Nephron (organoid): ENCODE results near the gene PAGE2.
"Not testable (repeated sequence)": the region's sequence is repeated elsewhere in the genome, so short reads cannot be mapped to it uniquely, and the experiment has no call there.

ENCODE experiments used
- H3K27ac Mint-ChIP-seq, 3 experiments: 2 replicates each; pipeline ENCODE4 v1.8.0; 2020; ENCODE audit warnings: mixed read lengths in 3 of 3, mild to moderate bottlenecking in 2 of 3, moderate library complexity in 1 of 3
- H3K27me3 Mint-ChIP-seq: 2 replicates; pipeline ENCODE4 v1.8.0; 2021; ENCODE audit warnings: low read depth, mild to moderate bottlenecking, moderate library complexity, mixed read lengths
- H3K36me3 Mint-ChIP-seq: 2 replicates; pipeline ENCODE4 v1.8.0; 2020; ENCODE audit warnings: low read depth, mixed read lengths
- H3K4me1 Mint-ChIP-seq: 2 replicates; pipeline ENCODE4 v1.8.0; 2020; ENCODE audit warnings: mixed read lengths
- H3K4me3 Mint-ChIP-seq, 3 experiments: 2 replicates each; pipeline ENCODE4 v1.8.0; 2020; ENCODE audit warnings: mild to moderate bottlenecking in 3 of 3, mixed read lengths in 3 of 3, moderate library complexity in 2 of 3
- H3K9me3 Mint-ChIP-seq: 2 replicates; pipeline ENCODE4 v1.8.0; 2020; ENCODE audit warnings: mixed read lengths
- CTCF ChIP-seq, 3 experiments: fragments of 200-600 bp; sonication (generic); IDR thresholded peaks; one replicate each; pipeline ENCODE4 v1.5.0; 2021; ENCODE audit warnings: antibody characterized with exemption in 3 of 3; ENCODE audit not compliant: unreplicated experiment in 3 of 3

Gene PAGE2

GRCh38 chrX:55107911-55108310, 19.1 kb downstream of the PAGE2 start:
- Mint-ChIP-seq H3K4me1 (no peaks in the 10 kb centered on the region), H3K27ac (no peak overlapping the region), H3K4me3 (no peak overlapping the region), H3K27me3 (no peaks in the 10 kb centered on the region), H3K9me3 (peaks cover 4% of the 10 kb centered on the region), H3K36me3 (no peaks in the 10 kb centered on the region)
- no peak for TF ChIP-seq CTCF (IDR thresholded peaks at IDR 0.05; ENCODE audit: unreplicated experiment in 3 of 3)

- H3K27ac Mint-ChIP-seq = peak overlapping the region in 1 of 3 experiments; percentile 37
- no peaks in the 10 kb centered on the region for H3K36me3 Mint-ChIP-seq
- no peaks in the 10 kb centered on the region for H3K4me1 Mint-ChIP-seq
- peaks cover 4% of the 10 kb centered on the region for H3K9me3 Mint-ChIP-seq
- no peak overlapping the region for H3K4me3 Mint-ChIP-seq
- H3K27me3 Mint-ChIP-seq = no peaks in the 10 kb centered on the region
- no peak for TF ChIP-seq CTCF (IDR thresholded peaks at IDR 0.05; ENCODE audit: unreplicated experiment in 3 of 3)
Measured at GRCh38 chrX:55109306-55109705, 20.5 kb downstream of the PAGE2 start.

- Mint-ChIP-seq H3K4me3 (no peak overlapping the region), H3K4me1 (no peaks in the 10 kb centered on the region), H3K27ac (no peak overlapping the region), H3K36me3 (no peaks in the 10 kb centered on the region), H3K9me3 (peaks cover 4% of the 10 kb centered on the region), H3K27me3 (no peaks in the 10 kb centered on the region)
- TF ChIP-seq CTCF (IDR thresholded peaks at IDR 0.05; ENCODE audit: unreplicated experiment in 3 of 3) = no peak
Measured at GRCh38 chrX:55111578-55112254, 22.9 kb downstream of the PAGE2 start.

- not testable (repeated sequence) for H3K27me3 Mint-ChIP-seq, H3K36me3 Mint-ChIP-seq, H3K4me3 Mint-ChIP-seq, H3K9me3 Mint-ChIP-seq, H3K4me1 Mint-ChIP-seq
- peak overlapping the region in 2 of 3 experiments; percentile 35 to 40 for H3K27ac Mint-ChIP-seq
Measured at GRCh38 chrX:55116589-55116988, 27.8 kb downstream of the PAGE2 start.

GRCh38 chrX:55118574-55118973, 29.8 kb downstream of the PAGE2 start:
- TF ChIP-seq CTCF (IDR thresholded peaks at IDR 0.05; ENCODE audit: unreplicated experiment in 3 of 3) = no peak

GRCh38 chrX:55119271-55119670, 30.5 kb downstream of the PAGE2 start:
- Mint-ChIP-seq H3K4me3 (no peak overlapping the region), H3K27me3 (no peaks in the 10 kb centered on the region), H3K9me3 (no peaks in the 10 kb centered on the region), H3K36me3 (no peaks in the 10 kb centered on the region), H3K4me1 (no peaks in the 10 kb centered on the region), H3K27ac (no peak overlapping the region)
- no peak for TF ChIP-seq CTCF (IDR thresholded peaks at IDR 0.05; ENCODE audit: unreplicated experiment in 3 of 3)

More at GRCh38 chrX:55118574-55118973, 29.8 kb downstream of the PAGE2 start:
- H3K4me1 Mint-ChIP-seq = no peaks in the 10 kb centered on the region
- no peaks in the 10 kb centered on the region for H3K9me3 Mint-ChIP-seq
- H3K4me3 Mint-ChIP-seq = no peak overlapping the region
- H3K27me3 Mint-ChIP-seq = no peaks in the 10 kb centered on the region
- H3K27ac Mint-ChIP-seq = no peak overlapping the region
- H3K36me3 Mint-ChIP-seq = no peaks in the 10 kb centered on the region
